OCI-LY7 (cell line): Measurements from ENCODE around the gene STRADA. TPM values are rescaled to one million over a fixed set of nuclear protein-coding genes. Genes with fewer than 3 reads are reported as not detected.
A peak's percentile ranks its signal among the peaks of the same experiment; 100 is the strongest.

Experiments used
- BruUV-seq: library from RNA; stranded (reverse); fragments of 400-500 nt; replicated peaks from 2 replicates; lab custom pipeline; 2021; lab: Mats Ljungman, UMichigan
- CTCF ChIA-PET: fragments of 300-600 bp; sonication (Branson Sonifier 250); formaldehyde crosslinking; loops from one replicate; lab custom pipeline; 2022; ENCODE audit warnings: antibody characterized with exemption; ENCODE audit not compliant: unreplicated experiment; lab: Charles Lee
- POLR2A ChIA-PET: fragments of 300-600 bp; sonication (Branson Sonifier 250); formaldehyde crosslinking; loops from one replicate; lab custom pipeline; 2022; ENCODE audit warnings: antibody characterized with exemption; lab: Charles Lee
- DNase-seq: peaks from one replicate; pipeline ENCODE4 v3.0.0-alpha.2; 2015; ENCODE audit warnings: low spot score
- H2AFZ ChIP-seq: fragments of 200-600 bp; sonication (generic), shearing (Covaris generic); 2 replicates; pipeline ENCODE4 v1.6.1; 2014; ENCODE audit warnings: mild to moderate bottlenecking, antibody characterized with exemption, low read length, moderate library complexity
- H3K27ac ChIP-seq: fragments of 200-600 bp; sonication (generic); 2 replicates; pipeline ENCODE4 v1.5.1; 2014; ENCODE audit warnings: mixed run types, low read depth, mild to moderate bottlenecking, moderate library complexity, low read length, inconsistent platforms; ENCODE audit not compliant: poor library complexity, severe bottlenecking
- H3K36me3 ChIP-seq: fragments of 200-600 bp; sonication (generic); 2 replicates; pipeline ENCODE4 v1.6.1; 2014; ENCODE audit warnings: mild to moderate bottlenecking, antibody characterized with exemption, low read length, moderate library complexity, mixed read lengths; ENCODE audit not compliant: insufficient read depth
- H3K4me1 ChIP-seq: fragments of 200-600 bp; sonication (generic); 2 replicates; pipeline ENCODE4 v1.5.1; 2014; ENCODE audit warnings: mild to moderate bottlenecking, low read length; ENCODE audit not compliant: insufficient read depth, poor library complexity, severe bottlenecking
- H3K4me2 ChIP-seq: fragments of 200-600 bp; sonication (generic); 2 replicates; pipeline ENCODE4 v1.6.1; 2014; ENCODE audit warnings: mild to moderate bottlenecking, low read length
- H3K4me3 ChIP-seq: fragments of 200-600 bp; sonication (generic); 2 replicates; pipeline ENCODE4 v1.5.1; 2014; ENCODE audit warnings: mild to moderate bottlenecking, low read depth, low read length; ENCODE audit not compliant: poor library complexity, severe bottlenecking
- H3K79me2 ChIP-seq: fragments of 200-600 bp; sonication (generic); 2 replicates; pipeline ENCODE4 v1.6.1; 2016; ENCODE audit warnings: low read depth, mild to moderate bottlenecking, low read length, moderate library complexity, mixed read lengths; ENCODE audit not compliant: insufficient read depth
- H3K9me2 ChIP-seq: fragments of 200-600 bp; sonication (generic); 2 replicates; pipeline ENCODE4 v1.6.1; 2016; ENCODE audit warnings: mild to moderate bottlenecking, low read length, mixed read lengths; ENCODE audit not compliant: insufficient read depth
- H3K9me3 ChIP-seq: fragments of 200-600 bp; sonication (generic); 2 replicates; pipeline ENCODE4 v1.6.1; 2014; ENCODE audit warnings: mild to moderate bottlenecking, mixed run types, low read length, mixed read lengths
- H4K20me1 ChIP-seq: fragments of 200-600 bp; sonication (generic); 2 replicates; pipeline ENCODE4 v1.6.1; 2014; ENCODE audit warnings: mild to moderate bottlenecking, antibody characterized with exemption, low read length, moderate library complexity, mixed read lengths; ENCODE audit not compliant: insufficient read depth
- EZH2phosphoT487 ChIP-seq: fragments of 200-600 bp; sonication (generic); IDR thresholded peaks from 2 replicates; pipeline ENCODE4 v1.6.1; 2018; ENCODE audit warnings: low read depth, borderline replicate concordance, mild to moderate bottlenecking, mixed run types, antibody characterized with exemption, low read length, moderate library complexity, mixed read lengths
- intact Hi-C: fragments of 100-400 bp; cut with micrococcal nuclease; formaldehyde crosslinking; loops from one replicate; pipeline ENCODE4 v1.10.0; 2022; ENCODE audit not compliant: unreplicated experiment
- total RNA-seq, 2 experiments: library from RNA; depleted of rRNA in 1 of 2; stranded (reverse); fragments of >200 nt in 1 of 2; shearing (Covaris generic) in 1 of 2; gene quantifications; 2 replicates each; pipeline ENCODE4 v1.2.3, GENCODE V29; 2014 to 2022
- TF ChIP-seq, protein P1 (sequence below): fragments of 200-600 bp; sonication (generic); conservative IDR thresholded peaks from 2 replicates; pipeline ENCODE4 v1.5.1; 2014; ENCODE audit warnings: mild to moderate bottlenecking, antibody characterized with exemption, low read length, moderate library complexity, mixed read lengths

The STRADA gene
- total RNA-seq, 2 experiments from 2014 or later, result 31.9 to 68.0 TPM

DNA sequence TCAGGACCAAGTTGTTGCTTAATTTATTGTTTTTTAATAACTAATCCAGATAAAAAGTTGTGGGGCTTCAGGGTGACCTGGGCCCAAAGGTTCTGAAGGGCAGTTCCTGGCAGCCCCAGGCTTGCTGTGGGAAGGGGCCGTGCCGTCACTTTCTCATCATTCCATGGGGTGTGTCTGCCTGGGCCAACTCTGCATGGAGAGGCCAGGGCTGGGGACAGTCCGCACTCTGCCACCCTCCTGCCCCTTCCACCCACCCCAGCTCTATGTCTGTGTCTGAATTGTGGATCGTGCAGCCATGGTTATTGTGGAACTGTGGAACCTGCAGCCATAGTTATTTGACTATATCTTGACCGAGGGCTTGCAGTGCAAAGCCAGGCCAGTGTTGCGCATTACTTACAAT lies 45.7 kb downstream of the STRADA start:
- Histone ChIP-seq H4K20me1 (peaks cover 11% of the 10 kb centered on the region; the same call in 1 of the 2 replicates), H3K36me3 (peaks cover 67% of the 10 kb centered on the region)
- CTCF ChIA-PET, result no interaction called here

DNA sequence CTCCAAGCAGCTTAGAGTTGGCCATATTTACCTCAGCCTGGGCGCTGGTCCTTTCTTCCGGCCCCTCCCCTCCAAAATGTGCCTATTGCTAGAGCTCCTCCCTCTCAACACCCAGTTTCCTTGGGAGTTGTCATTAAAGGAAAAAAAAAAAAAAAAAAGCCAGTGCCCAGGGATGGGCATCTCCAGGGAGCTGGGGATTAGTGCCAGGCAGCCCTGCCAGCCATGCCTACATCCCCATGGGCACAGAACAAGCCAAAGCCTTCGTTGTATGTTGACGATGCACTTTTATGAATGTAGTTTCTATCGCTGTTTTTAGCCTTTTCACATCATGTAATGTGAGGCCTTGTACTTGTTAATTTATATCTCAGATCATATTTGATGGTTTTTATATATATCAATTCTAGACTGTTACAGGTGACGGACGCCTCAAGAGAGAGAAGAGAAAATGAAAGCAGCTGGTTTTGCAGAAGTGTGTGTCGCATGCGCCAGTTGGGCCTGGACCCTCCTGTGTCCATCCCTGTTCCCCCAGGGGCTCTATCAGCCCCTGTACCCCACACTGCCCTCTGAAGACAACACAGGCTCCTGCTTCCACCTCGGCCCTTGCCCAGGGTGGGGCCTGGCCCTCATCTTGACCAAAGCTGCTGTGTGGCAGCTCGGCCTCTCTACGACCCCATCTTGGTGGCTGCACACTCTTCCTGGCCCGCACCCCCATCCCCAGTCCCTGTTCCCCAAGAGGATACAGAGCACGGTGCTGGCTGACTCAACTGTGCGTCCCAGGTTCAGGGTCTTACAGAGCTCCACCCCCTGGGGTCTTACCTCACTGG lies 46.4 kb downstream of the STRADA start:
- peaks cover 70% of the 10 kb centered on the region for H3K36me3 ChIP-seq
- peak overlapping the region; percentile 95 for H3K27ac ChIP-seq
- H3K4me2 ChIP-seq, result peak overlapping the region; percentile 99
- CTCF ChIA-PET, result no interaction called here
- peaks cover 23% of the 10 kb centered on the region for H3K79me2 ChIP-seq
- TF ChIP-seq, protein P1, sequence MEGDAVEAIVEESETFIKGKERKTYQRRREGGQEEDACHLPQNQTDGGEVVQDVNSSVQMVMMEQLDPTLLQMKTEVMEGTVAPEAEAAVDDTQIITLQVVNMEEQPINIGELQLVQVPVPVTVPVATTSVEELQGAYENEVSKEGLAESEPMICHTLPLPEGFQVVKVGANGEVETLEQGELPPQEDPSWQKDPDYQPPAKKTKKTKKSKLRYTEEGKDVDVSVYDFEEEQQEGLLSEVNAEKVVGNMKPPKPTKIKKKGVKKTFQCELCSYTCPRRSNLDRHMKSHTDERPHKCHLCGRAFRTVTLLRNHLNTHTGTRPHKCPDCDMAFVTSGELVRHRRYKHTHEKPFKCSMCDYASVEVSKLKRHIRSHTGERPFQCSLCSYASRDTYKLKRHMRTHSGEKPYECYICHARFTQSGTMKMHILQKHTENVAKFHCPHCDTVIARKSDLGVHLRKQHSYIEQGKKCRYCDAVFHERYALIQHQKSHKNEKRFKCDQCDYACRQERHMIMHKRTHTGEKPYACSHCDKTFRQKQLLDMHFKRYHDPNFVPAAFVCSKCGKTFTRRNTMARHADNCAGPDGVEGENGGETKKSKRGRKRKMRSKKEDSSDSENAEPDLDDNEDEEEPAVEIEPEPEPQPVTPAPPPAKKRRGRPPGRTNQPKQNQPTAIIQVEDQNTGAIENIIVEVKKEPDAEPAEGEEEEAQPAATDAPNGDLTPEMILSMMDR, result no peak
- no peak for TF ChIP-seq EZH2phosphoT487
- H4K20me1 ChIP-seq, result peaks cover 11% of the 10 kb centered on the region; the same call in 1 of the 2 replicates
- no peak overlapping the region for H3K4me3 ChIP-seq
- H3K9me2 ChIP-seq, result no peaks in the 10 kb centered on the region
- no peaks in the 10 kb centered on the region for H3K9me3 ChIP-seq
- H2AFZ ChIP-seq, result no peak overlapping the region
- BruUV-seq, result no TSS peak
- H3K4me1 ChIP-seq, result peaks cover 38% of the 10 kb centered on the region
- intact Hi-C loops, result loop anchor here (1.0 to 5.0 kb wide), 4 partner anchors 97 to 268 kb away; partner anchors contain the start of genes CD79B, FTSJ3 and PSMC5
- POLR2A ChIA-PET, result interaction anchor here (0.6 to 1.8 kb wide), 6 partner anchors 12 to 1519 kb away, joined by 5 to 10 read pairs (median 6); no protein-coding TSS in a partner anchor
- DNase-seq, result peak; percentile 32

More for the DNA sequence above, 45.7 kb downstream of the STRADA start:
- no TSS peak for BruUV-seq
- H3K9me3 ChIP-seq, result no peaks in the 10 kb centered on the region
- no peak for TF ChIP-seq EZH2phosphoT487
- TF ChIP-seq, protein P1, result no peak
- no peak for DNase-seq
- peak overlapping the region; percentile 95 for H3K27ac ChIP-seq
- H2AFZ ChIP-seq, result no peak overlapping the region
- intact Hi-C loops, result loop anchor here (1.0 to 5.0 kb wide), 4 partner anchors 96 to 269 kb away; partner anchors contain the start of genes CD79B, FTSJ3 and PSMC5
- peaks cover 24% of the 10 kb centered on the region for H3K79me2 ChIP-seq
- H3K4me3 ChIP-seq, result no peak overlapping the region
- H3K4me2 ChIP-seq, result peak overlapping the region; percentile 99
- no peaks in the 10 kb centered on the region for H3K9me2 ChIP-seq
- peaks cover 45% of the 10 kb centered on the region for H3K4me1 ChIP-seq
- POLR2A ChIA-PET, result interaction anchor here (1.8 kb wide), 2 partner anchors 13 to 16 kb away, joined by 7 to 8 read pairs; no protein-coding TSS in a partner anchor
